ENCODE measurements around the gene TAPT1.

DNA sequence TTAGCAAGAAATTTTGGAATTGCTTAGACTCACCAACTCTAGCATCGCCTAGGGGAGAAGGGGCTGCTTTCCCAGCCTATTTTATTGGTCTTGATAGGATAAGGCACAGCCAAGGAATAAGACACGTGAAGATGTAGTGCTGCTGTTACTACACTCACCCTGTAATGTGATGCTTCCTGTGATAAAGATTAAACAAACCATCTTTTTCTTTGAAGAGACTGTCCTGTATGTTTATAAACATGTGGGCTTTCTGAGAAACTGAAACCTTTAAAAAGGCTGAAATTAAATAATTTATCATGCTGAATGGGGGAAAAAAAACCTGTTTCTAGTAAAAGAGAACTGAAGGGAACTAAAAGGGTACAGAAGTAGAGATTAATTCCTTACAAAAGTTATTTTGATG is 13.2 kb downstream of the TAPT1 start:
- TF ChIP-seq, protein P1, sequence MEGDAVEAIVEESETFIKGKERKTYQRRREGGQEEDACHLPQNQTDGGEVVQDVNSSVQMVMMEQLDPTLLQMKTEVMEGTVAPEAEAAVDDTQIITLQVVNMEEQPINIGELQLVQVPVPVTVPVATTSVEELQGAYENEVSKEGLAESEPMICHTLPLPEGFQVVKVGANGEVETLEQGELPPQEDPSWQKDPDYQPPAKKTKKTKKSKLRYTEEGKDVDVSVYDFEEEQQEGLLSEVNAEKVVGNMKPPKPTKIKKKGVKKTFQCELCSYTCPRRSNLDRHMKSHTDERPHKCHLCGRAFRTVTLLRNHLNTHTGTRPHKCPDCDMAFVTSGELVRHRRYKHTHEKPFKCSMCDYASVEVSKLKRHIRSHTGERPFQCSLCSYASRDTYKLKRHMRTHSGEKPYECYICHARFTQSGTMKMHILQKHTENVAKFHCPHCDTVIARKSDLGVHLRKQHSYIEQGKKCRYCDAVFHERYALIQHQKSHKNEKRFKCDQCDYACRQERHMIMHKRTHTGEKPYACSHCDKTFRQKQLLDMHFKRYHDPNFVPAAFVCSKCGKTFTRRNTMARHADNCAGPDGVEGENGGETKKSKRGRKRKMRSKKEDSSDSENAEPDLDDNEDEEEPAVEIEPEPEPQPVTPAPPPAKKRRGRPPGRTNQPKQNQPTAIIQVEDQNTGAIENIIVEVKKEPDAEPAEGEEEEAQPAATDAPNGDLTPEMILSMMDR (conservative IDR thresholded peaks at IDR 0.05; ENCODE audit: low read depth in 2 of 2): no peak
- no peak for TF ChIP-seq CREB1 (CRISPR knock-in tag; IDR thresholded peaks at IDR 0.05; ENCODE audit: low read depth)
- TF ChIP-seq EZH2 (IDR thresholded peaks at IDR 0.05; ENCODE audit: low read depth, unreplicated experiment): no peak
- TF ChIP-seq EZH2phosphoT487 (IDR thresholded peaks at IDR 0.05; ENCODE audit: unreplicated experiment): no peak
- TF ChIP-seq, protein P2, sequence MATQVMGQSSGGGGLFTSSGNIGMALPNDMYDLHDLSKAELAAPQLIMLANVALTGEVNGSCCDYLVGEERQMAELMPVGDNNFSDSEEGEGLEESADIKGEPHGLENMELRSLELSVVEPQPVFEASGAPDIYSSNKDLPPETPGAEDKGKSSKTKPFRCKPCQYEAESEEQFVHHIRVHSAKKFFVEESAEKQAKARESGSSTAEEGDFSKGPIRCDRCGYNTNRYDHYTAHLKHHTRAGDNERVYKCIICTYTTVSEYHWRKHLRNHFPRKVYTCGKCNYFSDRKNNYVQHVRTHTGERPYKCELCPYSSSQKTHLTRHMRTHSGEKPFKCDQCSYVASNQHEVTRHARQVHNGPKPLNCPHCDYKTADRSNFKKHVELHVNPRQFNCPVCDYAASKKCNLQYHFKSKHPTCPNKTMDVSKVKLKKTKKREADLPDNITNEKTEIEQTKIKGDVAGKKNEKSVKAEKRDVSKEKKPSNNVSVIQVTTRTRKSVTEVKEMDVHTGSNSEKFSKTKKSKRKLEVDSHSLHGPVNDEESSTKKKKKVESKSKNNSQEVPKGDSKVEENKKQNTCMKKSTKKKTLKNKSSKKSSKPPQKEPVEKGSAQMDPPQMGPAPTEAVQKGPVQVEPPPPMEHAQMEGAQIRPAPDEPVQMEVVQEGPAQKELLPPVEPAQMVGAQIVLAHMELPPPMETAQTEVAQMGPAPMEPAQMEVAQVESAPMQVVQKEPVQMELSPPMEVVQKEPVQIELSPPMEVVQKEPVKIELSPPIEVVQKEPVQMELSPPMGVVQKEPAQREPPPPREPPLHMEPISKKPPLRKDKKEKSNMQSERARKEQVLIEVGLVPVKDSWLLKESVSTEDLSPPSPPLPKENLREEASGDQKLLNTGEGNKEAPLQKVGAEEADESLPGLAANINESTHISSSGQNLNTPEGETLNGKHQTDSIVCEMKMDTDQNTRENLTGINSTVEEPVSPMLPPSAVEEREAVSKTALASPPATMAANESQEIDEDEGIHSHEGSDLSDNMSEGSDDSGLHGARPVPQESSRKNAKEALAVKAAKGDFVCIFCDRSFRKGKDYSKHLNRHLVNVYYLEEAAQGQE (IDR thresholded peaks at IDR 0.05; ENCODE audit: unreplicated experiment): no peak

All from GM23338 (cell line).